Measurements from ENCODE around the gene CCDC7.
"Not testable (repeated sequence)": the region's sequence is repeated elsewhere in the genome, so short reads cannot be mapped to it uniquely, and the experiment has no call there.

The CCDC7 gene

DNA sequence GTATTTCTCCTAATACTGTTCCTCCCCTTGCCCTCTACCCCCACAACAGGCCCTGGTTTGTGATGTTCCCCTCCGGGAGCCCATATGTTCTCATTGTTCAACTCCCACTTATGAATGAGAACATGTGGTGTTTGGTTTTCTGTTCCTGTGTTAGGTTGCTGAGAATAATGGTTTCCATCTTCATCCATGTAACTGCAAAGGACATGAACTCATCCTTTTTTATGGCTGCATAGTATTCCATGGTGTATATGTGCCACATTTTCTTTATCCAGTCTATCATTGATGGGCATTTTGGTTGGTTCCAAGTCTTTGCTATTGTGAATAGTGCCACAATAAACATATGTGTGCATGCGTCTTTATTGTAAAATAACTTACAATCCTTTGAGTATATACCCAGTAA lies 164.6 kb downstream of the CCDC7 start:
- H3K27ac ChIP-seq (ENCODE audit: low read depth, low read length); H3K27me3 ChIP-seq (ENCODE audit: control insufficient read depth in 5 of 5, insufficient read depth in 4 of 5, low read length in 5 of 5); H3K4me1 ChIP-seq (ENCODE audit: control insufficient read depth in 5 of 5, insufficient read depth in 5 of 5, low read length in 5 of 5); H3K36me3 ChIP-seq (ENCODE audit: control insufficient read depth in 5 of 5, insufficient read depth in 5 of 5, low read length in 5 of 5); H3K4me3 ChIP-seq (ENCODE audit: low read depth in 1 of 5, low read length in 5 of 5); H3K9ac ChIP-seq (ENCODE audit: low read length in 5 of 5): not testable (repeated sequence)
- H3K9me3 ChIP-seq (ENCODE audit: control insufficient read depth in 5 of 5, low read length in 5 of 5): peaks cover 0 to 16% (median 6%) of the 10 kb centered on the region in 5 donors

DNA sequence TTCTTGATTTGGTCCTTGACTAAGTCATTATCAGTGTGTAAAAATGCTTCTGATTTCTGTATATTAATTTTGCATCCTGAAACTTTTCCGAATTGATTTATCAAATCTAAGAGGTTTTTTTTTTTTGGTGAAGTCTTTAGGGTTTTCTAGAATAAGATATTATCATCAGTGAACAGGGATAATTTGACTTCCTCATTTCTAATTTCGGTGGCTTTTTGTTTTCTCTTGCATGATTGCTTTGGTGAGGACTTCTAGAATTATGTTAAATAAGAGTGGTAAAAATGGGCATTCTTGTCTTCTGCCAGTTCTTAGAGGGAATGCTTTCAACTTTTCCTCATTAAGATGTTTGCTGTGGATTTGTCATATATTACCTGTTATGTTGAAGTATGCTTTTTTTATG lies 170.5 kb downstream of the CCDC7 start:
- no peak overlapping the region for H3K27ac ChIP-seq (ENCODE audit: low read depth, low read length)
- no peaks in the 10 kb centered on the region for H3K27me3 ChIP-seq (ENCODE audit: control insufficient read depth in 5 of 5, insufficient read depth in 4 of 5, low read length in 5 of 5)
- peaks cover 0 to 11% (median 8%) of the 10 kb centered on the region in 5 donors for H3K9me3 ChIP-seq (ENCODE audit: control insufficient read depth in 5 of 5, low read length in 5 of 5)
- no peak overlapping the region for H3K4me3 ChIP-seq (ENCODE audit: low read depth in 1 of 5, low read length in 5 of 5)
- H3K9ac ChIP-seq (ENCODE audit: low read length in 5 of 5): no peak overlapping the region
- H3K36me3 ChIP-seq (ENCODE audit: control insufficient read depth in 5 of 5, insufficient read depth in 5 of 5, low read length in 5 of 5): peaks cover 0 to 3% (median 0%) of the 10 kb centered on the region in 5 donors
- H3K4me1 ChIP-seq (ENCODE audit: control insufficient read depth in 5 of 5, insufficient read depth in 5 of 5, low read length in 5 of 5): no peaks in the 10 kb centered on the region

DNA sequence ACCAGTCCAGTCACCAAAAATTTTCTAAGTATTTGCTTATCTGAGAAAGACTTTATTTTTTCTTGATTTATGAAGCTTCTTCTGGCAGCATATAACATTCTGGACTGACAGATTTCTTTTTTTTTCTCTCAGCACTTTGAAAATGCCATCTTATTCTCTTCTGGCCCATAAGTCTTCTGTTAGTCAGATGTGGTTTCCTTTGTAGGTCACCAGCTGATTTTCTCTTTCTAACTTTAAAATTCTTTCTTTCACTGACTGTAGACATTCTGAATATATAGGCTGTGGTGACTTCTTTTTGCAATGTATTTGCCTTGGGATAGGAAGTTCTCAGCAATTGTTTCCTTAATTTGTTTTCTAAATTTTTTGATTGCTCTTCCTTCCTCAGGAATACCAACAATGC lies 172.5 kb downstream of the CCDC7 start:
- Histone ChIP-seq H3K4me1 (ENCODE audit: control insufficient read depth in 5 of 5, insufficient read depth in 5 of 5, low read length in 5 of 5) (no peaks in the 10 kb centered on the region), H3K9me3 (ENCODE audit: control insufficient read depth in 5 of 5, low read length in 5 of 5) (peaks cover 0 to 11% (median 7%) of the 10 kb centered on the region in 5 donors), H3K27ac (ENCODE audit: low read depth, low read length) (no peak overlapping the region), H3K36me3 (ENCODE audit: control insufficient read depth in 5 of 5, insufficient read depth in 5 of 5, low read length in 5 of 5) (peaks cover 0 to 4% (median under 1%) of the 10 kb centered on the region in 5 donors), H3K27me3 (ENCODE audit: control insufficient read depth in 5 of 5, insufficient read depth in 4 of 5, low read length in 5 of 5) (no peaks in the 10 kb centered on the region), H3K4me3 (ENCODE audit: low read depth in 1 of 5, low read length in 5 of 5) (no peak overlapping the region), H3K9ac (ENCODE audit: low read length in 5 of 5) (no peak overlapping the region)

DNA sequence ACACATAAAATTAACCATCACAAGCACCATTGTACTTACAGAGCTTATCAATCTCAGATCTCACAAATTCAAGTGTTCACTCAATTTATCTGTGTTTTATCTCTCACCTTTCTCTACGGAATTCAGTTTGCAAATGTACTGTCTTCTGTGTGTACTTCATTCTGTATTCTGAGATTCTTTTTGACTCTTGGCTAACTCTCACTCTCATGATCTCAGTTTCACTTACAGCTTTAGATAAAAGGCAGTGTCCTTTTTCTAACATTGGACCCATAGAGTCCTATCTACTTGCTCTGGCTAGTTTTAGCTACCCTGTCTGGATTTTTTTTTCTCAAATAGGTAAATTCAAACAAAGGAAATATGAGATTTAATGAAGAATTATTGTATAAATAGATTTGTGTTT lies 176.0 kb downstream of the CCDC7 start:
- Histone ChIP-seq H3K36me3 (ENCODE audit: control insufficient read depth in 5 of 5, insufficient read depth in 5 of 5, low read length in 5 of 5) (peaks cover 0 to 9% (median 6%) of the 10 kb centered on the region in 5 donors), H3K27me3 (ENCODE audit: control insufficient read depth in 5 of 5, insufficient read depth in 4 of 5, low read length in 5 of 5) (no peaks in the 10 kb centered on the region)

DNA sequence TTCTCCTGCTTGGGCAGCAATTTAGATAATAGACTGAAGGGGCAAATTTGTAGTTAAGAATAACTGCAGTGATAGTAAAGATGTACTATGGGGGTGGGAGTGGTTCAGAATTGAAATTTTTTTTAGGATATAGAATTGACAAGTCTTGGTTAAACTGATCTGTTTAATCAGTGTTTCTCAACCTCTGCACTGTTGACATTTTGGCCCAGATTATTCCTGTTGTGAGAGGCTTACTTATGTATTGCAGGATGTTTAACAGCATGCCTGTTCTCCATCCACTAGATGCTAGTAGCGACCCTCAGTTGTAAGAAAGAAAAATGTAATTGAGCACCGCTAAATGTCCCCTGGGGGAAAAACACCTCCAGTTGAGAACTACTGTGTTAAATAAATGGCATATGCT lies 176.5 kb downstream of the CCDC7 start:
- Histone ChIP-seq H3K4me3 (ENCODE audit: low read depth in 1 of 5, low read length in 5 of 5) (no peak overlapping the region), H3K27ac (ENCODE audit: low read depth, low read length) (no peak overlapping the region), H3K27me3 (ENCODE audit: control insufficient read depth in 5 of 5, insufficient read depth in 4 of 5, low read length in 5 of 5) (no peaks in the 10 kb centered on the region), H3K9ac (ENCODE audit: low read length in 5 of 5) (no peak overlapping the region), H3K36me3 (ENCODE audit: control insufficient read depth in 5 of 5, insufficient read depth in 5 of 5, low read length in 5 of 5) (peaks cover 0 to 9% (median 6%) of the 10 kb centered on the region in 5 donors), H3K4me1 (ENCODE audit: control insufficient read depth in 5 of 5, insufficient read depth in 5 of 5, low read length in 5 of 5) (no peaks in the 10 kb centered on the region), H3K9me3 (ENCODE audit: control insufficient read depth in 5 of 5, low read length in 5 of 5) (peaks cover 0 to 5% (median 3%) of the 10 kb centered on the region in 5 donors)

More for the DNA sequence above, 176.0 kb downstream of the CCDC7 start:
- Histone ChIP-seq H3K9ac (ENCODE audit: low read length in 5 of 5) (no peak overlapping the region), H3K9me3 (ENCODE audit: control insufficient read depth in 5 of 5, low read length in 5 of 5) (peaks cover 0 to 5% (median 3%) of the 10 kb centered on the region in 5 donors), H3K27ac (ENCODE audit: low read depth, low read length) (no peak overlapping the region), H3K4me3 (ENCODE audit: low read depth in 1 of 5, low read length in 5 of 5) (no peak overlapping the region), H3K4me1 (ENCODE audit: control insufficient read depth in 5 of 5, insufficient read depth in 5 of 5, low read length in 5 of 5) (no peaks in the 10 kb centered on the region)

DNA sequence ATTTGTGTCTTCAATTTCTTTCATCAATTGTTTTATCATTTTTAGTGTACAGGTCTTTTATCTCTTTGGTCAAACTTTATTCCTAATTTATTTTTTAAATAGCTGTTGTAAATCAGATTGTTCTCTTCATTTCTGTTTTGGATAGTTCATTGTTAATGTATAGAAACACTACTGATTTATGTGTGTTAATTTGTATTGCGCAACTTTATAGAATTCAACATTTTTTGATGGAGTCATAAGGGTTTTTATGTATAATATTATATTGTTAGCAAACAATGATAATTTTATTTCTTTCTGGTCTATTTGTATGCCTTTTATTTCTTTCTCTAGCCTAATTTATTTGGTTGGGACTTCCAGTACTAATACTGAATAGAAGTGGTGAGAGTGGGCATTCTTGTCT lies 181.2 kb downstream of the CCDC7 start:
- no peak overlapping the region for H3K27ac ChIP-seq (ENCODE audit: low read depth, low read length)
- no peaks in the 10 kb centered on the region for H3K4me1 ChIP-seq (ENCODE audit: control insufficient read depth in 5 of 5, insufficient read depth in 5 of 5, low read length in 5 of 5)
- no peak overlapping the region for H3K9ac ChIP-seq (ENCODE audit: low read length in 5 of 5)
- peaks cover 0 to 5% (median 3%) of the 10 kb centered on the region in 5 donors for H3K9me3 ChIP-seq (ENCODE audit: control insufficient read depth in 5 of 5, low read length in 5 of 5)
- peaks cover 0 to 9% (median 5%) of the 10 kb centered on the region in 5 donors for H3K36me3 ChIP-seq (ENCODE audit: control insufficient read depth in 5 of 5, insufficient read depth in 5 of 5, low read length in 5 of 5)
- H3K4me3 ChIP-seq (ENCODE audit: low read depth in 1 of 5, low read length in 5 of 5): no peak overlapping the region
- no peaks in the 10 kb centered on the region for H3K27me3 ChIP-seq (ENCODE audit: control insufficient read depth in 5 of 5, insufficient read depth in 4 of 5, low read length in 5 of 5)

DNA sequence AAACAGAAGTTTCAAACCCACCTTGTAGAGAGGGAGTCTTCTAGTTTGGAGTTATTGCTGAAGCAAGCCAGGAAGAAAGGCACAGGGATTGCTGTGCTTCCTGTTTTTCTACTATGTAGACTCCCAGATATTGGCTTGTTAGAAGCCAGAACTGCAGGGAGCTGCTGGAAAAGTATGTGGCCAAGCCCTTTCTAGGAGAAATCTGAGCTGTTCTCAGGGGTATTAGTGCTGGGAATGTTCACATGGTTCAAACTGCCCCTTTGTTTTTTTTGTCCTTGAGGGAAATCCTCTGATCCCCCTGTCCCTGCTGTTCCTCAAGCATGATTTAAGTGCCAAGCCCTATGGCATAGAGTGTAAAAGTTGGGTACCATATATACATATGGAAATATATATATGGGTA lies 184.0 kb downstream of the CCDC7 start:
- Histone ChIP-seq H3K27ac (ENCODE audit: low read depth, low read length) (no peak overlapping the region), H3K4me3 (ENCODE audit: low read depth in 1 of 5, low read length in 5 of 5) (no peak overlapping the region), H3K9ac (ENCODE audit: low read length in 5 of 5) (no peak overlapping the region), H3K27me3 (ENCODE audit: control insufficient read depth in 5 of 5, insufficient read depth in 4 of 5, low read length in 5 of 5) (no peaks in the 10 kb centered on the region), H3K36me3 (ENCODE audit: control insufficient read depth in 5 of 5, insufficient read depth in 5 of 5, low read length in 5 of 5) (peaks cover 0 to 2% (median 0%) of the 10 kb centered on the region in 5 donors), H3K9me3 (ENCODE audit: control insufficient read depth in 5 of 5, low read length in 5 of 5) (peaks cover 0 to 5% (median 3%) of the 10 kb centered on the region in 5 donors), H3K4me1 (ENCODE audit: control insufficient read depth in 5 of 5, insufficient read depth in 5 of 5, low read length in 5 of 5) (no peaks in the 10 kb centered on the region)

DNA sequence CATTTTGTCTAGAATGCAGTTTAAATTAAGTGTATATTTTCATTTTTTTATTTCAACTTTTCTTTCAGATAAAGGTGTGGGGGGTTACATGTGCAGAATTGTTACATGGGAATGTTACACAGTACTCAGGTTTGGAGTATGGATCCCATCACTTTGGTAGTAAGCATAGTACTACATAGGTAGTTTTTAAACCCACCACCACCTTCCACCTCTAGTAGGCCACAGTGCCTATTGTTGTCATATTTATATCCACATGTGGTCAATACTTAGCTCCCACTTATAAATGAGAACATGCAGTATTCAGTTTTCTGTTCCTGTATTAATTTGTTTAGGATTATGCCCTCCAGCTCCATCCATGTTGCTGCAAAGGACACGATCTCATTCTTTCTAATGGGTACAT lies 200.6 kb downstream of the CCDC7 start:
- Histone ChIP-seq H3K4me3 (ENCODE audit: low read depth in 1 of 5, low read length in 5 of 5) (no peak overlapping the region), H3K36me3 (ENCODE audit: control insufficient read depth in 5 of 5, insufficient read depth in 5 of 5, low read length in 5 of 5) (peaks cover 0 to 10% (median 2%) of the 10 kb centered on the region in 5 donors), H3K27me3 (ENCODE audit: control insufficient read depth in 5 of 5, insufficient read depth in 4 of 5, low read length in 5 of 5) (no peaks in the 10 kb centered on the region), H3K9ac (ENCODE audit: low read length in 5 of 5) (no peak overlapping the region), H3K9me3 (ENCODE audit: control insufficient read depth in 5 of 5, low read length in 5 of 5) (peaks cover 0 to 15% (median 7%) of the 10 kb centered on the region in 5 donors), H3K27ac (ENCODE audit: low read depth, low read length) (no peak overlapping the region), H3K4me1 (ENCODE audit: control insufficient read depth in 5 of 5, insufficient read depth in 5 of 5, low read length in 5 of 5) (no peaks in the 10 kb centered on the region)

DNA sequence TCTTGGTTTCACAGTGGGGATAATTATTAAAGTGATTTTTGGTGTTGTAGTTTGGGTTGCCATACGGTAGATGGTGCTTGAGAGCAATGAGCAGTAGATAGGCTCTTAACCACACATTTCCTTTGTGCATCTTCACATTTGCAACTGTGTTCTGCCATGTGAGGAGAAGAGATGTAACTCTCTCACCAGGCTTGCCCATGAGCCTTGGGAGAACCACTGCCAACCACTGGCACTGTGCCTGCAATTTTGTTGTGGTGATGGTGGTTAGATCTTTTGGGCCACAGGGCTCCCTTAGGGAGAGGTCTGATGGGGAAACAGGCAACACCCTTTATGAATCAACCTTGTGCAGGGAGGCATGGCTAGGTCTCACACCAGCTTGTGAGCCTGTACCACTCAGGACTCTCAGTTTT lies 204.3 kb downstream of the CCDC7 start:
- Histone ChIP-seq H3K9ac (ENCODE audit: low read length in 5 of 5) (no peak overlapping the region), H3K36me3 (ENCODE audit: control insufficient read depth in 5 of 5, insufficient read depth in 5 of 5, low read length in 5 of 5) (peaks cover 0 to 6% (median 2%) of the 10 kb centered on the region in 5 donors), H3K4me3 (ENCODE audit: low read depth in 1 of 5, low read length in 5 of 5) (no peak overlapping the region), H3K27ac (ENCODE audit: low read depth, low read length) (no peak overlapping the region), H3K9me3 (ENCODE audit: control insufficient read depth in 5 of 5, low read length in 5 of 5) (peaks cover 3 to 27% (median 16%) of the 10 kb centered on the region in 5 donors), H3K27me3 (ENCODE audit: control insufficient read depth in 5 of 5, insufficient read depth in 4 of 5, low read length in 5 of 5) (no peaks in the 10 kb centered on the region), H3K4me1 (ENCODE audit: control insufficient read depth in 5 of 5, insufficient read depth in 5 of 5, low read length in 5 of 5) (no peaks in the 10 kb centered on the region)

DNA sequence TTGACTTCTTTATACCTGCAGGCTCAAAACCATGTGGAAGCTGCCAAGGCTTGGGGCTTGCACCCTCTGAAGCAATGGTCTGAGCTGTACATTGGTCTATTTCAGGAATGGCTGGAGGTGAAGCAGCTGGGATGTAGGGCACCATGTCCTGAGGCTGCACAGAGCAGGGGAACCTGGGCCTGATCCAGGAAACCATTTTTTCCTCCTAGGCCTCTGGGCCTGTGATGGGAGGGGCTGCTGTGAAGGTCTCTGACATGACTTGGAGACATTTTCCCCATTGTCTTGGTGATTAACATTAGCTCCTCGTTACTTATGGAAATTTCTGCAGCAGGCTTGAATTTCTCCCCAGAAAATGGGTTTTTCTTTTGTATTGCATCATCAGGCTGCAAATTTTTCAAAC lies 211.5 kb downstream of the CCDC7 start:
- H3K4me1 ChIP-seq (ENCODE audit: control insufficient read depth in 5 of 5, insufficient read depth in 5 of 5, low read length in 5 of 5); H3K27ac ChIP-seq (ENCODE audit: low read depth, low read length); H3K9ac ChIP-seq (ENCODE audit: low read length in 5 of 5); H3K36me3 ChIP-seq (ENCODE audit: control insufficient read depth in 5 of 5, insufficient read depth in 5 of 5, low read length in 5 of 5); H3K27me3 ChIP-seq (ENCODE audit: control insufficient read depth in 5 of 5, insufficient read depth in 4 of 5, low read length in 5 of 5); H3K4me3 ChIP-seq (ENCODE audit: low read depth in 1 of 5, low read length in 5 of 5): not testable (repeated sequence)
- peaks cover 3 to 28% (median 20%) of the 10 kb centered on the region in 5 donors for H3K9me3 ChIP-seq (ENCODE audit: control insufficient read depth in 5 of 5, low read length in 5 of 5)

DNA sequence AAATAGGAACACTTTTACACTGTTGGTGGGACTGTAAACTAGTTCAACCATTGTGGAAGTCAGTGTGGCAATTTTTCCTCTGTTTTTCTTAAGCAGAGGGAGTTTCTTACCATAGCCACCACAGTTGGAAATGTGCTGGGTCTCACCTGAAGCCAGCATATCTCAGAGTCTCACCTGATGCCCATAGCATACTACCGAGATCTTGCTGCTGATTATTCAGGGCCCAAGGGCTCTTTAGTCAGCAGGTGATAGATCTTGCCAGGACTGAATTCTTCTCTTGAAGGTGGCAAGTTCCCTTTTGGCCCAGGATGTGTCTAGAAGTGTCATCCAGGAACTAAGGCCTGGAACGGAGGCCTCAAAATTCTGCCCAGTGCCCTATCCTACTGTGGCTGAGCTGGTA lies 215.4 kb downstream of the CCDC7 start:
- no peak overlapping the region for H3K4me3 ChIP-seq (ENCODE audit: low read depth in 1 of 5, low read length in 5 of 5)
- no peaks in the 10 kb centered on the region for H3K27me3 ChIP-seq (ENCODE audit: control insufficient read depth in 5 of 5, insufficient read depth in 4 of 5, low read length in 5 of 5)
- H3K36me3 ChIP-seq (ENCODE audit: control insufficient read depth in 5 of 5, insufficient read depth in 5 of 5, low read length in 5 of 5): peaks cover 0 to 4% (median 0%) of the 10 kb centered on the region in 5 donors
- H3K4me1 ChIP-seq (ENCODE audit: control insufficient read depth in 5 of 5, insufficient read depth in 5 of 5, low read length in 5 of 5): no peaks in the 10 kb centered on the region
- peaks cover 0 to 13% (median 7%) of the 10 kb centered on the region in 5 donors for H3K9me3 ChIP-seq (ENCODE audit: control insufficient read depth in 5 of 5, low read length in 5 of 5)
- H3K9ac ChIP-seq (ENCODE audit: low read length in 5 of 5): no peak overlapping the region
- no peak overlapping the region for H3K27ac ChIP-seq (ENCODE audit: low read depth, low read length)
